CD4-positive, alpha-beta T cell treated with Interleukin-2 at 100 ng/mL for 4 hours (primary cell): ENCODE measurements around the gene PTPRF.
A peak's percentile ranks its signal among the peaks of the same experiment; 100 is the strongest.

ENCODE experiments used
- DNase-seq: peaks from one replicate; pipeline ENCODE4 v3.0.0-alpha.2; 2020; ENCODE audit warnings: low spot score

Gene PTPRF

DNA sequence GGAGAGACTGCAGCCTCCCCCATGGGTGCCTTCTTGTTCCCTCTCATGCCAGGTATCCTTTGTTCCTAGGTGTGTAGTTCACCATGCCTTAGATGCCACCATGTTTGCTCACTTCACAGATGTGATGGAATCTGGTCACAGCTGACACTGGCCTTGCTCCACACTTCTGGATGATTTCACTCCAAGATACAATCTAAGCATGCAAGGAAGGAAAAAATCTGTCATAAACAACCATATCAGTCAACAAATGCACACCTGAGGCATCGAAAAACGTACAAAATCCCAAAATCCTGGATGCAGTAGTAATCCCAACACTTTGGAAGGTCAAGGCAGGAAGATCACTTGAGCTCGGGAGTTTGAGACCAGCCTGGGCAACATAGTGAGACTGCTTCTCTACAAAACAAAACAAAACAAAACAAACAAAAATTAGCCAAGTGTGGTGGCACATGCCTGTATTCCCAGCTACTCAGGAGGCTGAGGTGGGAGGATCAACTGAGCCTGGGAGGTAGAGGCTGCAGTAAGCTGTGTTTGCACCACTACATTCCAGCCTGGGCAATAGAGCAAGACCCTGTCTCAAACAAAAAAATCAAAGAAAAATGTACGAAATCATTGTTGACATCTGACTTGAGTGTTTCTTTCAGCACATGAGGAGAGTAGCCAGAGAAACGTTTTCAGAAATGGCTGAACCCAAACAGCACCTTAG lies 17.1 kb upstream of the PTPRF start:
- no peak for DNase-seq

DNA sequence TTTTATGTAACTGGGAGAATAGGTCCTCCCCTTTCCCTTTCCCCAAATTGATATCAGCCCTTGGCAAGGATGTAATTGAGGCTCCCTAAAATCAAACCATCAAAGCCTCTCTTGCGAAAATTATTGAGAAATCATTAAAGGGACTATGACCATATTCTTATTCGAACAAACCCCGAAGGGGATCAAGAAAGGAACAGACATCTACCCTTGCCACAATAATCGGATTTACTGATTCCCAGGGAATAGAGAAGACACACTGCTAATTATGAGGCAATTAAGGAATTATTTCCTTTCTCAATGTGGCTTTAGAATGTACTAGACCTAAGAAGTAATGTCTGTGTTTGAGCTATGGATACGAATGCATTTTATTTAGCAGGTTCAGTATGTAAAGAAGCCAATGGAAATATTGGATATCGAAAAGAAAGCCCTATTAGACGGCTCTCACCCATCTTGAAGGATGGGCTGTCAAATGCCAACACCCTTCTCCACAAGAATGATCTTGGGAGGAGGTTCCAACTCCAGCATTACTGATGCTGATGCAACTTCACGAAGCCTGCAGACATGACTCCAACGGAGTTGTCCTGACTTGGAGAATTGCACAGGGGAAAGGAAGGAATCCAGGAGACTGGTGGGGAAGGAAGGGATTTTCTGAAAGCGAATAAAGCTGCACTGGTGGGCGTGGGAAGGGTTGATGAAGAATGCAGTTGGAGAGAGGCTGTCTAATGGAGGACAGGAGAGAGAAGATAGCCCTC lies 11.6 kb upstream of the PTPRF start:
- DNase-seq: no peak

DNA sequence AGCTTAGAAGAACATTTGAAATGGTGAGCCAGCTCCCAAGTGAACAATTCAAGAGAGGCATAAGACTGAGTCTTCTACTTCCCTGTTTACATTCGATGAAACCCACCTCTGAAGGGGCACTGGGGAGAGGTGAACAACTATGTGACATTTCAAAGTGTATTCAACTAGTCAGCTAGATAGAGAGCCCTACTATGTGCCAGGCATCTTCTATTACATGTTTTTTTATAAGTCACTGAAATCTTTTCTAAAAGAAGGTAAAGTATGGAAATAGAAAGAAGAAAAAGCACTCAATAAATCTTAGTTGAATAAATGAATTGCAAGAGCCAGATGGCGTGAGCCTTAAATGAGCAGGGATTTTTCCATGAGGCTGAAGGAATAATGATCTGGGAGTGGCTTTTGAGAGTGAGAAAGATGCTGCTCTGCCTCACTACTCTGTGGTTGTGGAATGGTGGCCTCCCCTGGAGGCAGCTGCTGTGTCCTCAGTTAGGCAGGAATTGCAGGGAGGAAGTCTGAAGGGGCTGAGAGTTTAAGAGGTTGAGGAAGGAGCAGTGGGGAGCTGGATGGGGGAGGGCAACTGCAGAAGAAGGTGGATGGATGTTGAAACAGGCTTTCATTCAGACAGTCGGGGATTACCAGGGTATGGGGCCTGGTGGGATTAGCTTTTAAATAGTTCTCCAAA lies 10.4 kb upstream of the PTPRF start:
- no peak for DNase-seq

DNA sequence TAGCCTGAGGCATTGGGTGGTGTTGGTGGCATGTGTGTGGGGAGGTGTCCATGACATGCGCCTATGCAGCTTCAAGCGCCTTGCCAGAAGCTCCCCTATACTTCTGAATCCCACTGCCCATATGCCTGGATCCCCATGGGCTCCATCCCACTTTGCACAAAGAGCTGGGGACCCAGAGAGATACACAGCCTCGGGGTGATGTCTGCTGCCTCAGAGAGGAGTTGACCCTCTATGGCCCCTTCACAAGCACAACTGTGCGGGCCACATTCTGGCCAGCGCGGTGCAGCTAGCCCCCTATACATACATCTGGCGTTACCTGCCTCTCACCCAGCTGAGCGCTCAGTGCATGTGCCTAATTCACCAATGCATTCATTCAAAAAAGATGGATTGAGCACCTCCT lies 9.6 kb upstream of the PTPRF start:
- no peak for DNase-seq

DNA sequence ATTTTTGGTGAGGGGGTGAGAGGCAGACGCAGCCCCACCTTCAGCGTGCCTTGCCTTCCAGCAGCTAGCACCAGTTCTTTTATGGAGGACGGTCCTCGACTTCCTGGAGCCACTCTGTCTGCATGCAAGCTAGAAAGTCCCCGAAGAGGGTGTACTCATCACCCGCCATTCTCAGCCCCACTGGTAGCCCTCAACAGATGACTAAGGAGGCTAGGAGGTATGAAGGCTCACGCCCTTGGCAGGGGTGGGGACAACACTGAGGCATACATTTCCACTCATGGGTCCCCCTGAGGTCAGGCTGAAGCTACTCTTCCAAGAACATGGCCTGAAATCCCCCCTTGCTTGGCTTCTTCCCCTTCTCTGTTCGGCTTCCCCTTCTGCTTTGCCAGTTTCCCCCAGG lies 8.9 kb upstream of the PTPRF start:
- DNase-seq: no peak

DNA sequence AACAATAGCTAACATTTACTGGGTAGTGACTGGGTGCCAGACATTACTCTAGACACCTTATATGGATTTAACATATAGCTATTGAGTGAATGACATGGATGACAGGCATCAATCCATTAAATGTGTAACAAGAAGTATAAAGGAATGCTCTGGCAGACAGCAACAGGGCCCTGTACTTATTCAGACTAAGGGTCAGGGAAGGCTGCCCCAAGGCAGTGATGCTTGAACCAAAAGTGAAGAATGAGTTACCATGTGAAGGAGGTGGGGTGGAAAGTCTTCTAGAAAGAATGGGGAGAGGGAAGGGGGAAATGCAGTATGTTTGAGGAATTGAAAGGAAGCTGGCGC lies 8.3 kb upstream of the PTPRF start:
- no peak for DNase-seq

DNA sequence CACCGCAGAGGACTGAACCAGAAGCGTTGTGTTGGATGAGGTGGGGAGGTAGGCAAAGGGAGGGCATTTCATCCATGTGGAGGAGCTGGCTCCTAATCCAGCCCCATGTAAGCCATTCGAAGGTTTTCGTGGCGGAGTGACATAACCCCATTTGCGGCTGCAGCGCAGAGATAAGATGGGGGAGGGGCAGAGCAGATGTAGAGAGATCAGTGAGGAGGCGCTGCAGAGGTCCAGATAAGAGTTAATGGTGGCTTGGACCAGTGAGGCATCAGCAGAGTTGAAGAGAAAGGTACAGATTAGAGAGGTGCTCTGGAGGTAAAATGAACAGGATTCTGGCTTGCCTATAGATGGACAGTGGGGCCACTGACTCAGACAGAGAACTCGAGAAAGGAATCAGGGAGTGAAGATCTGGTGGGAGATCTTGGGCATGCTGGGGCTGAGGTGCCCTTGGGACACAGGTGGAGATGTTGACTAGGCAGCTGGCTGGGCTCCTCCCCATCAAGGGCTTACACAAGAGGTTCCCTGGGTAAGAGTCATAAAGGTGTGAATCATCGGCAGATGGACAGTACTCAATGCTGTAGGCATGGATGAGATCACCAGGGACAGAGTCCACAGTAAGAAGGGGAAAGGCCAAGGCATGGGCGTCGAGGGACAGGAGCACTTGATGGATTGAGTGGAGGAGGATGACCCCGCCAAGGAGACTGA lies 7.8 kb upstream of the PTPRF start:
- no peak for DNase-seq

DNA sequence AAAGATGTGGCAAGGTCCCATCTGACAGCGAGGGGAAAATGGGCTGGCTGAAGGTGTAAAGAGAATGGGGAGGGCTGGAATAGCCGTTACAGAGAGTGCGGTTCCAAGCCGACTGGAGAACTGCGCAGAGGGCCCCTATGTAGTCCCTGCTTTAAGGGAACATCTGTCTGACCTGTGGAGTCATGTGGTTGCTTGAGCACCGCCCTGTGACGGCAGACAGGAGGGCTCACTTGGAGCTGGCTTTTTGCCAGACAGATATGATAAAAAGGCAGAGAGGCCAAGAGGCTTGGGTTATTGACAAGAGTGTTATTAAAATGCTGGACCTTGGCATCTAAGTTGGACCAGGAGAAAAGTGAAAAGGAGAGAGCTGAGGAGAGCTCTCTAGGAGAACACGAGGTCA lies 5.9 kb upstream of the PTPRF start:
- DNase-seq: no peak

DNA sequence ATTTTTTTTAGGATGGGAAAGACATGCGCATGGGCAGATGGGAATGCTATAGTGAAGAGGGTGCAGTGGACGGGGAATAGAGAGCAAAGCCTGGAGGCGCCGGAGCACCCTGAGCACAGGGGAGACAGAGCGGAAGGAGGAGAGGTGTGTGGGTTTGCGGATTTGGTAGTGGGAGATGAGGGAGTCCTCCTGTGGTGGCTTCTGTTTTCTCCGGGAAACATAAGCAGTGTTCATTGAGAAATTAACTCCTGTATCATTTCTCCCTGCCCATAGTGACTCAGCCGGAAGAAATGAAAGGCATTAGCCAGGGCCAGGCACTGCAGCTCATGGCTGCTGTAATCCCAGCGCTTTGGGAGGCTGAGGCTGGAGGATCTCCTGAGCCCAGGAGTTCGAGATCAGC lies 4.7 kb upstream of the PTPRF start:
- no peak for DNase-seq

DNA sequence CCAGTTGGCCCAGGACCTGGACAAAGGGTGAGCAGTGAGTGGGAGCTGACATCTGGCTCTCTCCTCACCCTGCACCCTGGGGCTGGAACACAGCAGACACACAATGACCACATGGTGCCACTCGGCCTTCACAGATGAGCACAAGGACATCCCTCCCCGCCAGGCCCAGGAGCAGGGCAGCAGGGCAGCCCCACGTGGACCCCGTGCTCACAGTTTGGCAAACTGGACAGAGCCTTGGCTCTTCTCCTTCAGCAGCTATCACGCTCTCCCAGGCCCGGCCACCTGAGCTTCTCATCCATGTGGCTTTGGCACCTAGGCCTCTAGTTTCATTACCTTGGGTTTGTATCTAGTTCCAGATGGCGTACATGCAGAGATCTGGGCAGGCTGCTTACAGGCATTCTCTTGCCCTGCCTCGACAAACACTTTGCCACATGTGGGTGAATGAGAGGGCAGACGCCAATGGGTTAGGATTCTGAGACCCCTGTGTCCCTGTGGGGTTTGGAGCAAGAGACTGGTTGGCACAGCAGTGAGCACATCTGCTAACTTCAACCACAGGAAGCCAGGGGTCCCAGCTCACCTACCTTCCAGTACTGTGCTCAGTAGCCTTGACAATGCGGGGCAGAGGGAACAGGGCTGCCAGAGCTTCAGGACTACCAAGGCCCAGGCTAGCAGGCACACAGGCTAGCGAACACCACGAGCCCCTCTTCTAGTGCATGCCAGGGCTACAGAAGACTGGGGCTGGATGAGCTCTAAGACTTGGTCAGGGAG lies 3.4 kb upstream of the PTPRF start:
- DNase-seq: no peak

DNA sequence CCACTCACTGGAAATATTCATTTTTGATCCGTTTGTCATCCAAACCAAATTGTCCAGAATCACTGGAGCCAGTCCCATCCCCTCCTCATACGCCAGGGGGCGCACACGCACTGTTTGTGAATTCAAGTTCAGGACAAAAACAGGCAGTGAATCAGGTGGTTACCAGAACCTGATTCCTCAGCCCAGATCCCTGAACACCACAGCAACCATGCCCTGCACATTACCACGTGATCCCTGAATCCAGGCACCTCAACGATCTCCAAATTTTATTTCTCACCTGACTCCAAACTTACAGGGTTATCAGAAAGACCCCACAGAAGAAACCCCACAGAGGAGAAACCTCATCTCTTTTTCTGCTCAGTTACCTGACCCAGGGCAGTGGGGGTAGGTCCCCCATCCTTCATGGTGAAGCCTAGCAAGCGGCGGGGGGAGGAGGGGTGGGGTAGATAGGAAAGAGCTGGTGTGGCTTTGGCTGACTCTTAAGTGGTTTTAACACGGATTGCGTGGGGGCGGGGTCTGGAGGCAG lies 1.4 kb upstream of the PTPRF start:
- peak; percentile 78 for DNase-seq

DNA sequence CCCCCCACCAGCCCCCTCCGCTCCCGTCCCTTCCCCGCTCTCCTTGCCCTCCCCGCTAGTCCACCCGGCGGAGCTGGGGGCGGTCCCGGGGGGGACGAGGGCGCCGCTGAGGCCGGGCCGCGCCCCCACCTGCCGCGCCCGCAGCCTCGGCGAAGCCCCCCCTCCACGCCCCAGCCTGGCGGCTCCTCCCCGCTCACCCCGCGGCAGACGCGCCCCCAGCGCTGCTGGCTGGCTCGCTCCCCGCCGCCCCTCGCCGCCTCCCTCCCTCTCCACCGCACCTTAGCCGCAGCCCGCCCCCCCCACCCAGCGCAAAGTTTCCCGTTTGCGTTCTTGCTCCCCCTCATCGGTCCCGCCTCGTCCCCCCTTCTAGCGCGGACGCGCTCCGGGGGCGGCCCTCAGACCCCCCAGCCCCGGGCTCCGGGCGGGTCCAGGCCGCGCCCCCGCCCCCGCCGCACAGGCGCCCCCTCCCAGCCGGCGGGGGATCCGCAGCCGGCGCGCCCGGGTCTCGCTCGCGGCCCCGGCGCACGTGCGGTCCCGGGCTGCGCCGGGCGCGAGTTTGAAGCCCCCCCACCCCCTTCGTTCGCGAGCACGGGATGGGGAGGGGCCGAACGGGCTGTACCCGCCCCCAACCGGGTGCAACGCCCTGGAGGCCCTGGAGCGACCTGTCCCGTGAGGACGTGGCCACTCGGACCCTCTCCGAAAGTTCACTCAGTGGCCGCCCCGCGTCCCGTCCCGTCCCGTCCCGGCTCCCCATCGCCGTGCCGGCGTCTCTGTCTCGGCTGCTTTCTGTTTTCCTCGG lies 623 bp downstream of the PTPRF start:
- DNase-seq: no peak

DNA sequence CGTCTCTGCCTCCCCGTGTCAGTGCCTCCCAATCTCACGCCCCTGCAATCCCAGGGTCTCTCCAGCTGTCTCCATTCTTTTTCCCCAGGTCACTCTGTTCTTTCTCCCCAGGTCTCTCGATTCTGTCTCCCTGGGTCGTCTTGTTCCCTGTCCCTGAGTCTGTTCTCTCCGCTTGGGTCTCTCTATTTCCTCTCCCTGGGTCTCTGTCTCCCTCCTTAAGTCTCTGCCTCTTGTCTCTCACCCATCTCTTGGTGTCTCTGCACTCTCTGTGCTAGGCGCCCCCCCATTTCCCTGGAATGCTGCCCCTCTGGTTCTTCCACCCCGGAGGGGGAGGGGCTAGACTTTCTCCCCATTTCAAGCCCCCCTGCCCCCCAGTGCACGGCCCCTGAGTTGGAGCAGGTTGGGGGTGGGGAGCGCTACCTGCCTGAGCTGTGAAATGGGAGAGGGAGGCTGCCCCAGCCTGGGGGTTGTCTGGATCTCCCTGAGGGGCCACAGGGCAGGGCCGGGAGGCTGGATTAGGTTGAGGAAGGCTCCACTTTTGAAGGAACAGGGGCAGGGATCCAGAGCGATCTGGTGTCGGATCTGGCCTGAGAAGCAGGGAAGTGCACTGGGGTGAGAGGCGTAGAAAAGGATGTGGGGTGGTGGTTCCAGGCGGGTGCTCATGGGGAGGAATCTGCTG lies 1.4 kb downstream of the PTPRF start:
- no peak for DNase-seq

DNA sequence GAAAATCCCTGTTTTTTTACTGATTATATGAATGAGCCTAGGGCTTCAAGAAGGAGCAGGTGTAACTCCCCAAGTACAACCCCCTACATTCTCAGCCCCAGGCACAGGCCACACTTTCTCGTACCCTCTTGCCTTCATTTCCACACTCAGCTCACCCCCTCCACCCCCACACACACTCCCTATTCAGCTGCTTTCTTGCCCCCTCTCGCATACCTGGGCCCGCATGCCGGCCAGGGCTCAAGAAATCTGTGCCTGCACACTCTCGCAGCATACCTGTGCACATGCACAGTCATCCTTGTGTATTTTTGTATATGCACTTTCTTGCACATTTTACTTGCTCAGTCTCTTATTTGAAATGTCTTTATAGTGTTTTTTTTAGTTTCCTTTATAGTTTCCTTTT lies 2.0 kb downstream of the PTPRF start:
- DNase-seq: no peak

DNA sequence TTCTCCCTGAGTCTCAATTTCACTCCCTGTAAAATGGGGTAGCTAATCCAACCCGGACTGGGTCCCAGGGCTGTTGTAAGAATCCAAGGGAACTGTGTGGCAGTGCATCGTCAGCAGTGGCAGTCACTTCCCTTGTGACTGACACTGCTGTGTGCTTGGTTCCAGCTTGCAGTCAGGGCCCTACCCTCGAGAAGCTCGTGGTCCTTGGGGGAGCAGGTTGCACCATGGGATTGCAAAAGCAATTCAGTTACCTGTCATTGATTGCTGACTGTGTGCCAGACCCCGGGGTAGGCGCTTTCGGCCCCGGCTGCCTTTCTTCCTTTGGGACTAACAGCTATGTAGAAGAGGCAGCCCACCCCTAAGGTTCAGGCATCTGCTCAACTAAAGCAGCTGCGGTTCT lies 2.9 kb downstream of the PTPRF start:
- no peak for DNase-seq

DNA sequence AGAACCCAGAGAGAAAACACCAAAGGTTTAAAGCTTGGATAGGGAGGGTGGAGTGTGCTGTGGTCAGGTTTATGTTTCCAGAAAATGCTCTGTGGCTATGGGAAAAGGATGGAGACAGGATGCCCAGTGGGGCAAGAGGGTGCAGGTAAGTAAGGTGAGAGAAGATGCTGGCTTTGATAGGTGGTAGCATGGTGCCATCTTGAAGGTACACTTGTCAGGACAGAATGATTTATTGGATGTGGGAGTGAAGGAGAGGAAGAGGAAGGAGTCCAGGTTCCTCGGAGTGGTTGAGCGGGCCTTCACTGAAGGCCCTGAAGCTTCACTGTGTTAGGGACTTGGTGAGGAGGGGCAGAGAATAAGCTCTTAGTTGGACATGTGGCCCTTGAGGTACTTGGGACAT lies 3.6 kb downstream of the PTPRF start:
- no peak for DNase-seq

DNA sequence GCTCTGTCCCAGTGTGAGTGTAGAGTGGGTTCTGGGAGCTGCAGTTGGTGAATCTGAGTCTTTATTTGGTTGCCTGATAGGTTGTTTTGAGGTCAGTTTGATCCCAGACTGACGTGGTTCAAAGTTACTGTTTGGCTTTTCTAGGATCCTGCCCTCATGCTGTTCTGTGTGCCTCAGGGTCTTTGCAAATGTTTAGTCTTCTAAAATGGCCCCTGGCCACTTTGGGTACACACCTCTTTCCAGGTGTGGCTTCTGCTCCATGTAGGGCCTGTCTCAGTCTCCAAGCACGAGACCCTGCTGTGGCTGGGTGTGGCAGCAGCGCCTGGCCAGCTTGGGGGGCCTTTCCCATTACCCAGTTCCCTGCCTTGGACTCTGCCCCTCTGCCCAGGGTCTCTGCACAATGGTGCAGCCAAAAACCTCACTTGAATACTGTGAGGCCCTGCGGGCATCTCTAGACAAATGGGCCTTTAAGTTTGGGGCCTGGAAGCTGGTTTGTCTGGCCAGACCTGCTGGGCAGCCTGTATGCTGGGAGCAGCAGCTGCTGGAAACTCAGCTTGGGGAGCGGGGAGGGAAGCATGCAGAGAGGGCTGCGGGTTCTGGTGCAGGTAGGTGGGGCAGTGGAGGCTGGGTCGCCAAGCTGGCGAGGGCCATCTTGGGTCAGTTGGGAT lies 5.6 kb downstream of the PTPRF start:
- DNase-seq: no peak

DNA sequence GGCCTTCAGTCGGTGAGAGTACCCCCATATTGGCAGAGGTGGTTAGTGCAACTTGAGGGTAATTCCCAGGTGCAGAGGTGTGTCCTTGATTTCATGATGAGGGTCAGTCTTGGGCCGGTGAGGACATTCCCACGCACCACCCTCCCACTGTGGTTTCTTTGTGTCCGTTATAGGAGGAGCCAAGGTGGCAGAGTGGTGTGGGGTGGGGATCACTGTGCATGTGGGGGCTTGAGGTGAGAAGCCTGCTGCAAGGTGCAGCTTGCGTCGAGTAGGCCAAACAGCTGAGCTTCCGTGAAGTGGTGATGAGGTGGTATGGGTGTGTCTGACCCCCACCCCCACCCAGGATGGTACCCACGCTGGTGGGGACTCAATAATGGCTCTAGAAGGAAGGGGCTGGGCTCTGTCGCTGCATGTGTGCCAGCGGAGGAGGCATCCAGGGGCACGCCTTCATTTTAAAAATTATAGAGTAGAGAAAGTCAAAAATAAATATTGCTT lies 6.2 kb downstream of the PTPRF start:
- DNase-seq: no peak

DNA sequence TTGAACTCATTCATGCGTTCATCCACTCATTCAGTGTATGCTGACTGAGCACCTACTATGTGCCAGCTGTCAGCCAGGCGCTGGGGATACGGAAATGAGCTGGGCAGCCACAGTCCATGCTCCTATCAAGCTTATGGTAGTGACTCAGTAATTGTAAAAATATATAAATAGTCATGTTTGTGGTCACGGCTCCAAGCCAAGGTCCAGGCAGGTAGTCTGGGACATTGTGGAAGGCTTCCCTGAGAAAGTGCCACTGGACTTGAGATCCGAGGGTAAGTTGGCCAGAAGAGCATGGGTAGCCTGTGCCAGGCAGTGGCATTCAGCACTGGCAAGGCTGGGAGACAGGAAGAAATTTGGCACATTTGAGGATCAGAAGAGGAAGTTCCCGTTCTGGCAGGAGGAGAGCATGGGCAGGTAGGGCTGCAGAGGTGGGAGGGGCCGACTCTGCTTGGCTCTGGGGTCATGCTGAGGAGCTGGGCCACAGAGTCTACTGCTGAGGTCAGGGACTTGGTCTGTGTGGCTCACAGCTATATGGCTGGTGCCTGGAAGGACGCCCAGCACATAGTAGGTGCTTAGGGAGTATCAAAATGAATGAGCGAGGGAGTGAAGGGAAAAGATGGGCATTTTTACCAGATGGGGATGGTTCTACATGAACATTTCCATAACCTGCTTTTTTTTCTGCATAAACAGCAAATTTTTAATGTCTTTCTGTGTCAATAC lies 6.9 kb downstream of the PTPRF start:
- DNase-seq: no peak
